DOHH2 (cell line): ENCODE measurements around the gene EFCAB5.

Source experiments
- CTCF ChIP-seq: fragments of 200-600 bp; sonication (generic); IDR thresholded peaks from one replicate; pipeline ENCODE4 v1.5.1; 2014; ENCODE audit warnings: antibody characterized with exemption, mild to moderate bottlenecking, low read depth, low read length; ENCODE audit not compliant: poor library complexity, severe bottlenecking
- EZH2phosphoT487 ChIP-seq: fragments of 200-600 bp; sonication (generic); IDR thresholded peaks from 2 replicates; pipeline ENCODE4 v1.6.1; 2017; ENCODE audit warnings: borderline replicate concordance, mild to moderate bottlenecking, antibody characterized with exemption, low read length, moderate library complexity, mixed read lengths

- no peak for TF ChIP-seq CTCF
- TF ChIP-seq EZH2phosphoT487 = no peak
Measured at GRCh38 chr17:30112794-30113193, 171.4 kb downstream of the EFCAB5 start.
